DMS53 (cell line): Measurements from ENCODE around the gene METAP1.
"Not testable (repeated sequence)": the region's sequence is repeated elsewhere in the genome, so short reads cannot be mapped to it uniquely, and the experiment has no call there.

Experiments
- DNase-seq: peaks from one replicate; lab custom pipeline; 2025; lab: John Stamatoyannopoulos, UW

Gene METAP1

DNA sequence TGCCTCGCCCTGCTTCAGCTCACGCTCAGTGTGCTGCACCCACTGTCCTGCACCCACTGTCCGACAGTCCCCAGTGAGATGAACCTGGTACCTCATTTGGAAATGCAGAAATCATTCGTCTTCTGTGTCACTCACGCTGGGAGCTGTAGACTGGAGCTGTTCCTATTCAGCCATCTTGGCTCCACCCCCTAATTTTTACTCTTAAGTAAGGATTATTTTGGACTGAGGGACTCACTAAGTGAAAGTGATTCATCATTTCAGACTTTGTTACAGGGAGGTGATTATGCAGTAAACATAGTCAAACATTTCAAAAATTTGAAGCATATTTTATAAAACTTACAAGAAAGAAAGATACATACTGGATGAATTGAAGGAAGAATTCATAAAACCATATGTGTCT, 104.3 kb downstream of the METAP1 start:
- DNase-seq: peak; percentile 24

DNA sequence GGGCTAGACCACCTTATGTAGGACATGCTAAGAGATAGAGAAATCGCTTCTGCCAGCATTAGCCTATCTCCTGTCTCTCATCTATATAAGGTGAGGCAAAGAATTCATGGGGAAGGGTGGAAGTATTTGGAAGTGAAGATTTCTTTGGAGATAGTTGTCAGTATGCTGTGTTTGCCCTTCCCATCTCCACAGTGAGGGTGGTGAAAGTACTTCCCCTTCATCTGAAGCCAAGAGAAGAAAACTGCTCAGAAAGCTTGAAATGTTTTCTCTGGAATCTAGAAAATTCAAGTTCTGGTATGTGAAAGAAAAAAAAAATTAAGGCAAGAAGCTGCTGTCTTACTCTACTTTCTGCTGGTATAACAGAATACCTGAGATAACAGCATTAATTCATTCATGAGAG, 105.4 kb downstream of the METAP1 start:
- DNase-seq: no peak

DNA sequence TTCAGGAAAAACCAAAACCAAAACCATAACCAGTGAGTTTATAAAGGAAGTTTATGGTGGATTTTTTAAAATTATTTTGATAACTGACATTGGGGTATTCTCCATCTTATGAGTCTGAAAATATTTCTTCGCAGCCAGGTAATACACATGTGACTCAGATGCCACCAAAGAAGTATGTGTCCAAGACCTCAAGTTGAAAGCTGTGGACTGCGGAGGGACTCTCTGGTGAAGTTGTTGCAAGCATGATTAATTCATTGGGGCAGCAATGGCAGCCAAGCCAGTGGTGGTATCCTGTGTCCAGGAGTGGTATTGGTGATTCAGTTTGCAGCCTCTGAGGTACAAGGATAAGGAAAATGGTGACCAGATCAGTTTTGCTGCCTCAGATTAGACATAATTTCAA, 107.1 kb downstream of the METAP1 start:
- no peak for DNase-seq

DNA sequence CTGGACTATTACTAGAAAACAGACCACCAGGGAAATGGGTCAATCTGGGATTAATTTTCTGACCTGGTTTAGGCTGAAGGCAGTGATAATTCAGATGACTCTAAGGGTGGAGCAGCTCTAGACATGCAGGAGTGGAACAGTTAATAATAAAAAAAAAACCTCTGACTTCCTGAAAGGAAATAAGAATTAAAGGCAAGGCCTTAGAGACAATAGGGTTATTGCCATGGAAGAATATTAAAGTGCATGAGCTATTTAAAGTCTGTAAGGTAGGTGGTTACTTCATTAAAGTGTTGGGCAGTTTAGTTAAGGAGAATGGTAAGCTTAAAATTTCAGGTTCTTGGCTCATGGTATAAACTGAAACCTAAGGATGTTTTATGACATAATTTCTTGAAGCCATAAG, 107.6 kb downstream of the METAP1 start:
- DNase-seq: no peak

DNA sequence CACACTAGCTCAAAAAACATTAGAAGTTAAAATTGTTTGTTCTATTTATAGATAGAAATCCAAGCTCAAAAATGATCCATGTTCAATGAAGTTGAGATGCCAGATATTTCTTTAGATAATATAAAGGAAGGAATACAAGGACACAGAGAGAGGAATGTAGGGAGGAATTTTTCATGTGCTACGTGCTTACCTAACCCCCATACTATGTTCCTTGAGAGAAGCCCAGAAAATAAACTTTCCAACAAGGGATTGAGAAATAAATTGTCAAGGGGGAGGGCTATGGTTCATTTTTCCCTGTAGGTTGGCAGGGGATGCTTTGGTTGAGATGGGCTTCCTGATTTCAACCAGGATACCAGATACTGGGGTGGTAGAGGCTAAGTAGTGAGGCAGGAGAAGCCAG, 108.6 kb downstream of the METAP1 start:
- DNase-seq: no peak

DNA sequence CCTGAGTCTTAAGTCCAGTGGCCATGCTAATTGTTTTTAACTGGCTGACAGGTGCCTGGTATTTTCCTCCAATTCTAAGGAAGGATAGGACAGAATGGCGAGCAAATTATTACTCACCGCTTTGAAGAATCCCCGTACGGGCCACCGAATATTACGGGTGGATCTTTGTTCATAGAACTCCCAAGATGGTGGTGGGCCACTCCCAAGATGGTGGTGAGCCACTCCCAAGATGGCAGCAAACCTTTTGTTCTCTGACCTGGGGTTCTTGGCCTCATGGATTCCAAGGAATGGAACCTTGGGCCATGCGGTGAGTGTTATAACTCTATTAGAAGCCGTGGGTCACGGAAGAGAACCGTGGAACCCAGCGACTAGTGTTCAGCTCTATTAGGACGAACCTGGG, 113.8 kb downstream of the METAP1 start:
- DNase-seq: not testable (repeated sequence)
